ENCODE measurements around the gene ZBTB7C. TPM values are rescaled to one million over a fixed set of nuclear protein-coding genes. Genes with fewer than 3 reads are reported as not detected.

Gene ZBTB7C
- total and polyA plus RNA-seq, 4 donors, result 0.19 to 1.1 (median 0.45) TPM

GRCh38 chr18:48136827-48137373, 272.3 kb downstream of the ZBTB7C start:
- Histone ChIP-seq H3K4me3 (ENCODE audit: low read depth in 1 of 3, low read length in 3 of 3) (peak overlapping the region; percentile 62 to 74 (median 73)), H3K9ac (ENCODE audit: low read depth in 1 of 2, low read length in 2 of 2) (peak overlapping the region in 1 of 2 donors; percentile 33), H3K27ac (ENCODE audit: low read depth in 1 of 2, low read length in 2 of 2) (peak overlapping the region; percentile 25 to 61), H3K36me3 (ENCODE audit: control insufficient read depth in 4 of 4, insufficient read depth in 3 of 4, low read depth in 1 of 4, low read length in 3 of 4) (no peaks in the 10 kb centered on the region), H3K9me3 (ENCODE audit: control insufficient read depth in 4 of 4, low read length in 3 of 4) (no peaks in the 10 kb centered on the region), H3K27me3 (ENCODE audit: control insufficient read depth in 4 of 4, insufficient read depth in 4 of 4, low read length in 3 of 4) (no peaks in the 10 kb centered on the region), H3K4me1 (ENCODE audit: control insufficient read depth in 4 of 4, insufficient read depth in 4 of 4, low read length in 3 of 4) (peaks cover 2 to 26% (median 13%) of the 10 kb centered on the region in 4 donors)
- WGBS, result 5% methylated on average over 51 of the region's 51 CpGs
- DNase-seq (ENCODE audit: low spot score), result no peak
- TF ChIP-seq RAD21 (IDR thresholded peaks at IDR 0.05) (no peak), ATF3 (IDR thresholded peaks at IDR 0.05) (no peak), SP1 (IDR thresholded peaks at IDR 0.05) (no peak), ZBTB33 (IDR thresholded peaks at IDR 0.05) (no peak), YY1 (IDR thresholded peaks at IDR 0.05) (no peak), HNF4G (IDR thresholded peaks at IDR 0.05) (no peak), JUND (IDR thresholded peaks at IDR 0.05) (no peak), NR2F2 (IDR thresholded peaks at IDR 0.05) (no peak), TAF1 (conservative IDR thresholded peaks at IDR 0.05) (no peak), FOXA1 (IDR thresholded peaks at IDR 0.05) (no peak), EGR1 (IDR thresholded peaks at IDR 0.05; ENCODE audit: low read depth in 2 of 2) (no peak)
- TF ChIP-seq, protein P1, sequence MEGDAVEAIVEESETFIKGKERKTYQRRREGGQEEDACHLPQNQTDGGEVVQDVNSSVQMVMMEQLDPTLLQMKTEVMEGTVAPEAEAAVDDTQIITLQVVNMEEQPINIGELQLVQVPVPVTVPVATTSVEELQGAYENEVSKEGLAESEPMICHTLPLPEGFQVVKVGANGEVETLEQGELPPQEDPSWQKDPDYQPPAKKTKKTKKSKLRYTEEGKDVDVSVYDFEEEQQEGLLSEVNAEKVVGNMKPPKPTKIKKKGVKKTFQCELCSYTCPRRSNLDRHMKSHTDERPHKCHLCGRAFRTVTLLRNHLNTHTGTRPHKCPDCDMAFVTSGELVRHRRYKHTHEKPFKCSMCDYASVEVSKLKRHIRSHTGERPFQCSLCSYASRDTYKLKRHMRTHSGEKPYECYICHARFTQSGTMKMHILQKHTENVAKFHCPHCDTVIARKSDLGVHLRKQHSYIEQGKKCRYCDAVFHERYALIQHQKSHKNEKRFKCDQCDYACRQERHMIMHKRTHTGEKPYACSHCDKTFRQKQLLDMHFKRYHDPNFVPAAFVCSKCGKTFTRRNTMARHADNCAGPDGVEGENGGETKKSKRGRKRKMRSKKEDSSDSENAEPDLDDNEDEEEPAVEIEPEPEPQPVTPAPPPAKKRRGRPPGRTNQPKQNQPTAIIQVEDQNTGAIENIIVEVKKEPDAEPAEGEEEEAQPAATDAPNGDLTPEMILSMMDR (IDR thresholded peaks at IDR 0.05; ENCODE audit: low read depth, low read length, missing input control), result no peak
- TF ChIP-seq, protein P2, sequence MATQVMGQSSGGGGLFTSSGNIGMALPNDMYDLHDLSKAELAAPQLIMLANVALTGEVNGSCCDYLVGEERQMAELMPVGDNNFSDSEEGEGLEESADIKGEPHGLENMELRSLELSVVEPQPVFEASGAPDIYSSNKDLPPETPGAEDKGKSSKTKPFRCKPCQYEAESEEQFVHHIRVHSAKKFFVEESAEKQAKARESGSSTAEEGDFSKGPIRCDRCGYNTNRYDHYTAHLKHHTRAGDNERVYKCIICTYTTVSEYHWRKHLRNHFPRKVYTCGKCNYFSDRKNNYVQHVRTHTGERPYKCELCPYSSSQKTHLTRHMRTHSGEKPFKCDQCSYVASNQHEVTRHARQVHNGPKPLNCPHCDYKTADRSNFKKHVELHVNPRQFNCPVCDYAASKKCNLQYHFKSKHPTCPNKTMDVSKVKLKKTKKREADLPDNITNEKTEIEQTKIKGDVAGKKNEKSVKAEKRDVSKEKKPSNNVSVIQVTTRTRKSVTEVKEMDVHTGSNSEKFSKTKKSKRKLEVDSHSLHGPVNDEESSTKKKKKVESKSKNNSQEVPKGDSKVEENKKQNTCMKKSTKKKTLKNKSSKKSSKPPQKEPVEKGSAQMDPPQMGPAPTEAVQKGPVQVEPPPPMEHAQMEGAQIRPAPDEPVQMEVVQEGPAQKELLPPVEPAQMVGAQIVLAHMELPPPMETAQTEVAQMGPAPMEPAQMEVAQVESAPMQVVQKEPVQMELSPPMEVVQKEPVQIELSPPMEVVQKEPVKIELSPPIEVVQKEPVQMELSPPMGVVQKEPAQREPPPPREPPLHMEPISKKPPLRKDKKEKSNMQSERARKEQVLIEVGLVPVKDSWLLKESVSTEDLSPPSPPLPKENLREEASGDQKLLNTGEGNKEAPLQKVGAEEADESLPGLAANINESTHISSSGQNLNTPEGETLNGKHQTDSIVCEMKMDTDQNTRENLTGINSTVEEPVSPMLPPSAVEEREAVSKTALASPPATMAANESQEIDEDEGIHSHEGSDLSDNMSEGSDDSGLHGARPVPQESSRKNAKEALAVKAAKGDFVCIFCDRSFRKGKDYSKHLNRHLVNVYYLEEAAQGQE (IDR thresholded peaks at IDR 0.05), result no peak

- H3K9ac ChIP-seq (ENCODE audit: low read depth in 1 of 2, low read length in 2 of 2), result peak overlapping the region in 1 of 2 donors; percentile 33
- TF ChIP-seq HNF4G (IDR thresholded peaks at IDR 0.05) (no peak), RAD21 (IDR thresholded peaks at IDR 0.05) (peak in 1 of 2 donors; percentile 23)
- H3K27ac ChIP-seq (ENCODE audit: low read depth in 1 of 2, low read length in 2 of 2), result peak overlapping the region in 1 of 2 donors; percentile 61
- peaks cover 2 to 28% (median 13%) of the 10 kb centered on the region in 4 donors for H3K4me1 ChIP-seq (ENCODE audit: control insufficient read depth in 4 of 4, insufficient read depth in 4 of 4, low read length in 3 of 4)
- H3K36me3 ChIP-seq (ENCODE audit: control insufficient read depth in 4 of 4, insufficient read depth in 3 of 4, low read depth in 1 of 4, low read length in 3 of 4), result no peaks in the 10 kb centered on the region
- DNase-seq (ENCODE audit: low spot score), result no peak
- H3K27me3 ChIP-seq (ENCODE audit: control insufficient read depth in 4 of 4, insufficient read depth in 4 of 4, low read length in 3 of 4), result no peaks in the 10 kb centered on the region
- peak overlapping the region; percentile 62 to 74 (median 73) for H3K4me3 ChIP-seq (ENCODE audit: low read depth in 1 of 3, low read length in 3 of 3)
- WGBS, result 1% methylated on average over 65 of the region's 65 CpGs
- H3K9me3 ChIP-seq (ENCODE audit: control insufficient read depth in 4 of 4, low read length in 3 of 4), result no peaks in the 10 kb centered on the region
Observed at GRCh38 chr18:48136051-48136826, 272.9 kb downstream of the ZBTB7C start.

Measured in liver (tissue), 9 donors.